Heart right ventricle (tissue), 16 donors: ENCODE results near the gene LPP. TPM values are rescaled to one million over a fixed set of nuclear protein-coding genes. Genes with fewer than 3 reads are reported as not detected.

Experiments
- ATAC-seq, 8 donors: fragments of 200-7000 bp; cut with Tn5 transposase; one replicate each; pipeline ENCODE4 v1.9.1; 2020; ENCODE audit warnings: mild to moderate bottlenecking in 8 of 8, moderate library complexity in 8 of 8, moderate number of reproducible peaks in 1 of 8
- DNase-seq, 2 donors: peaks; one replicate each; pipeline ENCODE4 v3.0.0-alpha.2; 2020
- H3K27ac ChIP-seq, 10 donors: fragments of 200-600 bp; sonication (generic) in 2 of 10; one replicate each; pipeline versions ENCODE4 v1.5.0 to v1.8.0; 2020 to 2022; ENCODE audit warnings: mild to moderate bottlenecking in 3 of 10
- H3K27me3 ChIP-seq, 7 donors: fragments of 200-600 bp; one replicate each; pipeline ENCODE4 v1.8.0; 2021 to 2022; ENCODE audit warnings: mild to moderate bottlenecking in 2 of 7
- H3K36me3 ChIP-seq, 9 donors: fragments of 200-600 bp; sonication (generic) in 1 of 9; one replicate each; pipeline versions ENCODE4 v1.5.0 to v1.8.0; 2020 to 2022; ENCODE audit warnings: mild to moderate bottlenecking in 2 of 9
- H3K4me1 ChIP-seq, 9 donors: fragments of 200-600 bp; sonication (generic) in 1 of 9; one replicate each; pipeline versions ENCODE4 v1.5.0 to v1.8.0; 2020 to 2022; ENCODE audit warnings: mild to moderate bottlenecking in 4 of 9
- H3K4me3 ChIP-seq, 10 donors: fragments of 200-600 bp; sonication (generic) in 2 of 10; one replicate each; pipeline versions ENCODE4 v1.5.0 to v1.8.0; 2020 to 2022; ENCODE audit warnings: mild to moderate bottlenecking in 7 of 10, moderate library complexity in 2 of 10
- H3K9me3 ChIP-seq, 11 donors: fragments of 200-600 bp in 10 of 11; sonication (generic) in 2 of 11; one replicate each; pipeline versions ENCODE4 v1.5.0 to v1.8.0; 2013 to 2022; ENCODE audit warnings: mild to moderate bottlenecking in 2 of 11, control low read depth in 1 of 11, moderate library complexity in 1 of 11
- WGBS, 2 donors: extraction: QIAGEN DNeasy Blood & Tissue Kit; methylation state at CpG; one replicate each; pipeline ENCODE4 v1.1.7; 2013; ENCODE audit warnings: inconsistent platforms in 1 of 2; 5-methylcytosine and 5-hydroxymethylcytosine counted together
- intact Hi-C, 10 donors: fragments of 100-400 bp; cut with DNase I; formaldehyde crosslinking; loops; one replicate each; pipeline versions ENCODE4 v1.11.1 to v1.14.2; 2022
- polyA plus RNA-seq, 2 donors: library from polyadenylated mRNA; stranded (reverse); fragments of 200-250 nt; gene quantifications; one replicate each; pipeline ENCODE4 v1.2.3, GENCODE V29; 2013
- total RNA-seq, 10 donors: library from RNA; stranded (reverse); fragmentation: NEBNext Ultra II Directional in 3 of 10; extraction: Animal tissue kit (Norgen Biotek cat#: 25700) in 3 of 10; gene quantifications; one replicate each; pipeline versions ENCODE4 v1.2.1 to v1.2.4, GENCODE V29; 2021 to 2023
- TF ChIP-seq, protein P1 (sequence below), 9 donors: fragments of 200-600 bp; sonication (generic) in 2 of 9; IDR thresholded peaks; one replicate each; pipeline versions ENCODE4 v1.5.0 to v1.8.0; 2021 to 2022; ENCODE audit warnings: antibody characterized with exemption in 9 of 9, mild to moderate bottlenecking in 5 of 9, moderate library complexity in 1 of 9
- donor health status: Arrhythmogenic right ventricular cardiomyopathy.
- donor health status: ischemic (EF 13 %, LVEDD 7.1; RV severe dilation, severe dysfunction).
- donor health status: healthy with polysubstance abuse.
- donor health status: DM: no; HTN: yes; CAD: no.
- donor health status: DM: no; HTN: no; CAD: no.
- donor health status: ischemic (EF 25% LVEDD 6.9; RV normal size, moderate dysfunction).
- donor health status: ischemic (EF 25% LVEDD 5.7; RV mildly dilated, moderate dysfunction).
- donor health status: healthy.
- donor health status: DM: yes; HTN: yes; CAD: no.
- donor health status: Ischemic cardiomyopathy.
- donor health status: ischemic (EF 35%, LVEDD 5.7; RV mildly dilated, moderate dysfunction).
- donor health status: nonischemic (EF 11% LVEDD 7.7; RV severe dilation, severe dysfunction).
- donor health status: DM: yes; HTN: yes; CAD: no.
- donor health status: PGD.
- donor health status: ischemic (EF 29% LVEDD 5.4; RV normal size, mild dysfunction).
- donor health status: nonischemic (EF 23%, LVEDD 6.1; RV moderate dilation, normal function).

Gene LPP
- total and polyA plus RNA-seq, 12 donors = 8.5 to 188 (median 140) TPM

DNA sequence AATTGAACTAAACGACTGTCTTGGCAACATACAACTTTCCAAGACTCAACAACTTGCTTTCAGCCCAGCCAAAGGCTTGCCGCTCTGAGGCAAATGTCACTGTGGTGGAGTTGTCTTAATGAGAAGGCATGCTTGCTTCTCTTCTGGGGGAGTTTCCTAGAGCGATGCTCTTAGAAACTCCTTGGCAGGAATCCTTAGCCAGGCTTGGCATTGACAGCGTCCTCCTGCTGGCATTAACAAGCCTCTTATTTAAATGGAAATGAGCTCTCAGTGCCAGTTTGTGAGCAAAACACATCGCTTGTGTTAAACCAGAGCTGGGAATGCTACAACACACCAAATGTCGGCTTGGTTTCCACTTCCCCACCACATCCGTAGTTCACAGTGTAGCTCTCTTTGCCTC lies 752.3 kb downstream of the LPP start:
- Histone ChIP-seq H3K4me3 (no peak overlapping the region), H3K27me3 (peaks cover 0 to 26% (median 0%) of the 10 kb centered on the region in 7 donors), H3K4me1 (peaks cover 0 to 32% (median 6%) of the 10 kb centered on the region in 9 donors), H3K27ac (peak overlapping the region in 1 of 10 donors; percentile 82), H3K9me3 (no peaks in the 10 kb centered on the region), H3K36me3 (no peaks in the 10 kb centered on the region)
- TF ChIP-seq, protein P1, sequence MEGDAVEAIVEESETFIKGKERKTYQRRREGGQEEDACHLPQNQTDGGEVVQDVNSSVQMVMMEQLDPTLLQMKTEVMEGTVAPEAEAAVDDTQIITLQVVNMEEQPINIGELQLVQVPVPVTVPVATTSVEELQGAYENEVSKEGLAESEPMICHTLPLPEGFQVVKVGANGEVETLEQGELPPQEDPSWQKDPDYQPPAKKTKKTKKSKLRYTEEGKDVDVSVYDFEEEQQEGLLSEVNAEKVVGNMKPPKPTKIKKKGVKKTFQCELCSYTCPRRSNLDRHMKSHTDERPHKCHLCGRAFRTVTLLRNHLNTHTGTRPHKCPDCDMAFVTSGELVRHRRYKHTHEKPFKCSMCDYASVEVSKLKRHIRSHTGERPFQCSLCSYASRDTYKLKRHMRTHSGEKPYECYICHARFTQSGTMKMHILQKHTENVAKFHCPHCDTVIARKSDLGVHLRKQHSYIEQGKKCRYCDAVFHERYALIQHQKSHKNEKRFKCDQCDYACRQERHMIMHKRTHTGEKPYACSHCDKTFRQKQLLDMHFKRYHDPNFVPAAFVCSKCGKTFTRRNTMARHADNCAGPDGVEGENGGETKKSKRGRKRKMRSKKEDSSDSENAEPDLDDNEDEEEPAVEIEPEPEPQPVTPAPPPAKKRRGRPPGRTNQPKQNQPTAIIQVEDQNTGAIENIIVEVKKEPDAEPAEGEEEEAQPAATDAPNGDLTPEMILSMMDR (IDR thresholded peaks at IDR 0.05) = no peak
- no peak for DNase-seq
- intact Hi-C loops = no loop called here
- WGBS, 2 donors = 90 to 93% methylated on average over 7 of the region's 7 CpGs
- no peak for ATAC-seq

DNA sequence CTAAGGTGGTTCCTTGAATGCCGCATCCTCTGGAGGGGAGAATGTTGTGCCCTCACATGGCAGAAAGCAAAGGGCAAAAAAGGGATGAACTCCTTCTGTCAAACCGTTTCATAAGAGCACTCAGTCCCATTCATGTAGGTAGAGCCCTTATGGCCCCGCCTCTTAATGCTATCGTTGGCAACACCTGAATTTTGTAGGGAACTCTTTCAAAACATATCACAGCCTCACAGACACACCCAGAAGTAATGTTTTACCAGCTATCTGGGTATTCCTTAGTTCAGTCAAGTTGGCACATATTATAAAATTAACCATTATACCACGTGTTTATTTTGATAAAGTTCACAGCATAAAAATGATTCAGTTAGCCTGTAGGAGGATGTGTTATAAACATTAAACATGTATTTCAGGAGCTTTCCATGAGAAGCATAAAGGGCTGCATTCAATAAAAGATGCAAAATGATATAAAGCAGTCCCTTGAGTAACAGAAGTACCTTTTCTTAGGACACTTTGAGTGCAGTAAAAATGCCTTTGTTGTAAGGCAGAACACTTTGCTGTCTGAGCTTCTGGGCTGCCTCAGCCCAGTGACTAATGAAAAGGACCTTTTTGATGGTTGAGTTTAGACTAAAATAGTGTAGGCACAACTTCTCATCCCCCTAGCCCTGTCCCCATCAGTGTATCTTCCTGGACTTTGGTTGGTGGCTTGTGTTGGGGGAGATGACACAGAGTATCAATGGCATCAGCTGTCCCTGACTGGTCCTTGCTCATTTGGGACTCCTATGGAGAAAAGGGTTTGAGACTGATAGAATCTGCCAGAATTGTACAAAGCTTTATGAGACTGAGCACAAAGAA lies 754.3 kb downstream of the LPP start:
- Histone ChIP-seq H3K4me1 (peaks cover 0 to 22% (median 0%) of the 10 kb centered on the region in 9 donors), H3K27me3 (peaks cover 0 to 11% (median 0%) of the 10 kb centered on the region in 7 donors), H3K36me3 (no peaks in the 10 kb centered on the region), H3K9me3 (peaks cover 0 to 4% (median 0%) of the 10 kb centered on the region in 11 donors), H3K27ac (no peak overlapping the region), H3K4me3 (no peak overlapping the region)
- WGBS, 2 donors = 89 to 92% methylated on average over 5 of the region's 5 CpGs
- intact Hi-C loops = no loop called here
- DNase-seq (no peak), ATAC-seq (no peak)
- TF ChIP-seq, protein P1 (IDR thresholded peaks at IDR 0.05) = no peak

DNA sequence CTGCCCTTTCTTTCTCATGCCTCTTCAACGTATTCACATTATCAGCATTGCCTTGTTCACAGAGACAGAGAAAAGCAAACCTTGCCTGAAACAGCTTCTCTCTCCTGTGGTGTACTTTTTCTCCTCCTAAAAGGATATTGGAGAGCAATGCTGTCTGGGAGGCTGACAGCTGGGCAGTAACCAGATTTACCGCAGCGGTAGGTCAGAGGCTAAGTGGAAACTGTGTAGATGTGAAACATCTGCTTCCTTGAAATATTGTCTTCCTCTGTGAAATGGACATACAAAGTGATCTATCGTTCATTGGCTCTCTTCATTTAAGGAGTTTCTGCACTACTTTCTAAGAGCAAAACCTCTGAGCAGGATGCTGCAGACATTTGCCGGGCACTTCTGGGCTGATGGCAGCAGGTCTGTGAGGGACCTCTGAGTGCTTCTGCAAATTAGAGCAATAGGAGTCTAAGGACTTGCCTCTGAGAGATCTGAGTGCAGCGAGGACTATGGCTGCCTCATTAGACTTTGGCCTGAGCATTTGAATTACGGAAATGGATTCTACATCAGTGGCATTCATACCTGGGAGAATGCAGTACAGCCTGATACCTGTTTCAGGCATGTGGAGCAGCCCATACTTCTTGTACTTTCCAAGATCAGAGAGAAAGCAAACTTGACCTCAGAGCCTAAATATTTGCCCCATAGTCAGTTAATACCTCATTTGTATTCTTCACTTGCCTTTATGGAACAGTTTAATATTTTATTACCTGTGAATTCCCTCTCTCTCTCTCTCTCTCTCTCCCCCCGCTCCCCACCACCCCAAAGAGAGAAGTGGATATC lies 757.3 kb downstream of the LPP start:
- DNase-seq (no peak), ATAC-seq (no peak)
- peaks cover 0 to 34% (median 0%) of the 10 kb centered on the region in 9 donors for H3K4me1 ChIP-seq
- intact Hi-C loops = no loop called here
- H3K27ac ChIP-seq = no peak overlapping the region
- no peaks in the 10 kb centered on the region for H3K36me3 ChIP-seq
- 74 to 84% methylated on average over 8 of the region's 8 CpGs for WGBS, 2 donors
- peaks cover 0 to 2% (median 0%) of the 10 kb centered on the region in 7 donors for H3K27me3 ChIP-seq
- no peak overlapping the region for H3K4me3 ChIP-seq
- TF ChIP-seq, protein P1 (IDR thresholded peaks at IDR 0.05) = no peak
- H3K9me3 ChIP-seq = peaks cover 0 to 4% (median 0%) of the 10 kb centered on the region in 11 donors

- Histone ChIP-seq H3K27ac (no peak overlapping the region), H3K36me3 (no peaks in the 10 kb centered on the region), H3K9me3 (peaks cover 0 to 4% (median 0%) of the 10 kb centered on the region in 11 donors), H3K27me3 (no peaks in the 10 kb centered on the region), H3K4me1 (peaks cover 0 to 53% (median 12%) of the 10 kb centered on the region in 9 donors), H3K4me3 (no peak overlapping the region)
- 98 to 99% methylated on average over 2 of the region's 2 CpGs for WGBS, 2 donors
- intact Hi-C loops = no loop called here
- ATAC-seq (no peak), DNase-seq (no peak)
- TF ChIP-seq, protein P1 (IDR thresholded peaks at IDR 0.05) = no peak
Observed at GRCh38 chr3:188913084-188913483, 759.1 kb downstream of the LPP start.
